Measurements from ENCODE around the gene VPS39. TPM values are rescaled to one million over a fixed set of nuclear protein-coding genes. Genes with fewer than 3 reads are reported as not detected.

Gene VPS39
- total and polyA plus RNA-seq, 2 donors (not counting 3 experiments of a cell fraction or from before 2014, with no cell fraction given) = 56.5 to 56.7 TPM

GRCh38 chr15:42130246-42130986 is 77.7 kb downstream of the VPS39 start:
- H3K36me3 ChIP-seq (ENCODE audit: control insufficient read depth in 2 of 2, extremely low read depth in 1 of 2, insufficient read depth in 2 of 2, low read length in 2 of 2) = no peaks in the 10 kb centered on the region
- no peak overlapping the region for H3K4me3 ChIP-seq (replicated peaks in 1 of 3; ENCODE audit: insufficient read depth in 1 of 3, low read depth in 1 of 3, low read length in 3 of 3)
- H3K27me3 ChIP-seq (ENCODE audit: control insufficient read depth in 2 of 2, insufficient read depth in 2 of 2, low read length in 2 of 2) = peaks cover 16 to 21% of the 10 kb centered on the region in 2 experiments
- dilution Hi-C loops (cut with MboI; ENCODE audit: extremely low pct_ligation_motif_present, low sequenced_read_pairs) = no loop called here
- no peak for TF ChIP-seq FOS (IDR thresholded peaks at IDR 0.05; ENCODE audit: borderline replicate concordance, insufficient read depth, low read length)
- TF ChIP-seq GATA2 (IDR thresholded peaks at IDR 0.05; ENCODE audit: insufficient read depth, insufficient read length, low read depth, low read length) = no peak
- TF ChIP-seq EZH2 (IDR thresholded peaks at IDR 0.05; ENCODE audit: borderline replicate concordance, low read depth, low read length, severe bottlenecking) = no peak
- no peak for TF ChIP-seq POLR2A (IDR thresholded peaks at IDR 0.05; ENCODE audit: low read depth, low read length)
- no peak for TF ChIP-seq MYC (IDR thresholded peaks at IDR 0.05; ENCODE audit: low read depth, low read length)
- no peak for TF ChIP-seq POLR2AphosphoS5 (IDR thresholded peaks at IDR 0.05; ENCODE audit: insufficient read depth, low read depth, low read length)
- no peak for TF ChIP-seq MAX (IDR thresholded peaks at IDR 0.05; ENCODE audit: insufficient read depth, insufficient read length)
- TF ChIP-seq JUN (IDR thresholded peaks at IDR 0.05; ENCODE audit: borderline replicate concordance, insufficient read depth, insufficient read length, low read depth) = no peak
- no peak for TF ChIP-seq CTCF (IDR thresholded peaks at IDR 0.05; ENCODE audit: extremely low read depth in 1 of 2, insufficient read depth in 1 of 2, low read depth in 1 of 2, low read length in 2 of 2)
- intact Hi-C loops (cut with micrococcal nuclease) = no loop called here
- H3K79me2 ChIP-seq (ENCODE audit: control insufficient read depth, insufficient read depth, low read length) = no peaks in the 10 kb centered on the region
- no peaks in the 10 kb centered on the region for H3K9me3 ChIP-seq (replicated peaks; ENCODE audit: control insufficient read depth, insufficient read depth, low read length)
- H3K4me2 ChIP-seq (ENCODE audit: insufficient read depth, low read length) = no peak overlapping the region
- CTCF ChIA-PET = interaction anchor here (0.8 to 3.0 kb wide), 8 partner anchors 9 to 73 kb away, joined by 3 to 28 read pairs (median 4); no protein-coding TSS in a partner anchor
- BruUV-seq (replicated peaks) = no TSS peak
- POLR2A ChIA-PET = no interaction called here
- H3K9ac ChIP-seq (replicated peaks; ENCODE audit: extremely low read depth, insufficient read depth, low read length) = no peak overlapping the region
- H3K9me1 ChIP-seq (replicated peaks; ENCODE audit: control insufficient read depth, extremely low read depth, insufficient read depth, low read length) = no peaks in the 10 kb centered on the region
- H2AFZ ChIP-seq (ENCODE audit: low read depth, low read length) = no peak overlapping the region
- no peaks in the 10 kb centered on the region for H4K20me1 ChIP-seq (replicated peaks; ENCODE audit: control insufficient read depth, extremely low read depth, insufficient read depth, low read length)
- DNase-seq (ENCODE audit: low read depth, low spot score) (no peak), FAIRE-seq (no peak)
- no peaks in the 10 kb centered on the region for H3K4me1 ChIP-seq (ENCODE audit: control insufficient read depth, extremely low read depth, insufficient read depth, low read length)
- H3K27ac ChIP-seq (ENCODE audit: insufficient read depth, low read depth, low read length) = no peak overlapping the region
